Right kidney (tissue), 1 donor: ENCODE measurements around the gene TLL2.

ENCODE experiments used
- DNase-seq: peaks from one replicate; pipeline ENCODE4 v3.0.0-alpha.2; 2016

TLL2 gene

DNA sequence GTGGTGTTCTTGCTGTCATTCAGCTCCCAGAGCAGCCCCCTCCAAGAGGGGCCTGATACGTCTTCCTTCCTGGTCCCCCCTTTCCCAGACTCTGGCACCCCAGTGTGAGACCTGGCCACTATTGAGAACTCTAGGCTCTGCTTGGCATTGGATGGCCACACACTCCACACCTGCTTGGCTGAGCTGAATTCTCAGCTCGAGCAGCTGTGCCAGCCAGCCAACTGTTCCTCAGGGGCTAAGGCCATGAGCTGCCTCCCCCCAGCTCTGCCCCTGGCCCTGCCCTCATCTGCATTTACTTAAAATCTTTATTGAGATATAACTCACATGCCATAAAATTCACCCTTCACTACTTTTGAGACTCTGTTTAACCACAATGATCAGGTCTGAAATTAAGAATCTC, 6.7 kb downstream of the TLL2 start:
- no peak for DNase-seq

GRCh38 chr10:96505150-96506136, 8.3 kb downstream of the TLL2 start:
- no peak for DNase-seq

DNA sequence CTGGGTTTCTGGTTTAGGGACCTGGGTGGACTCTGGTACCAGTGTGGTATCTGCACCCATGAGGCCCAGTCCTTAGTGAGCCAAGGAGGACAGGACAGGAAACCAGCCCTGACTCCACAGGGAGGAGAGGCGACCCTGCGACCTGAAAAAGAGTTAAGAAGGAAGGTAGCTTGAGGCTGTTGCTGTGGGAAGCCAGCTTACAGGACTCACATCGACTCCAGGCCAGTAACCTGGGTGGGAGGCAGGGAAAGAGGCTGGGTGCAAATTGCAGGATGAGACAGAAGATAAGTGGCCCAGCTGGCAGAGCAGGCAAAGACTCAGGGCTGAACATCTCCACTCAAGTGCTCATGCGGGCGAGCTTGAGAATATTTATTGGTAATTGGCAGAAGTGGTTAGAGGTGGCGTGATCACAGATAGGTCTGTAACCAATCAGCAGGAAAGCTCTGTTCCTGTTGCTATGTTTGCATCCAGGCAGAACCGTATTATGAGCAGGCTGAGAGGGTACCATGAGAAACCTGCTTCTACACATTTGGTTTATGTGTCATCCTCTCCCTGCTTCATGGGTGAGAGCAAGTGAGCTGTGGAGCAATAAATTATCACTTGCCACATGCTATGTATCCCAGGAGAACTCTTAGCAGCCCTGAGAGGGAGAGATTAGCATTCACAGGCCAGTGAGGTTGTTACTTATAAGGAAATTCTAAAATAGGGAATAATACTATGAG, 11.0 kb downstream of the TLL2 start:
- DNase-seq, result no peak

DNA sequence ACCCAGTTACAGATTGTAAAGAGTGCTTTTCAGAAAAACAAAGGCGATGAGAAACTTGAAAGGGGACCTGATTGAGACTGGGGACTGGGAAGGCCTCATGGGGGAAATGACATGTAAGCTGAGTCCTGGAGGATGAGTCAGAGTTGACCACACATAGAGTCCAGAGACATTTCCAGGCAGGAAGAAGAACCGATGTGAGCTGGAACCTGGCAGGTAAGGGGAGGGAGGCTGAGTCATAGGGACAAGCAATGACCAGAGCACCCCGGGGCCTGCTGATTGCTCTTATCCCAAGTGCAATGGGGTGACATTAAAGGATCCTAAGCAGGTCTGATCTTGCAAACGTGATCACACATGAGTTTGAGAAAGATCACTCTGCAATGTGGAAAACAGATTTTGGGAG, 11.7 kb downstream of the TLL2 start:
- DNase-seq, result no peak

GRCh38 chr10:96500519-96500918, 13.2 kb downstream of the TLL2 start:
- DNase-seq, result no peak

GRCh38 chr10:96500050-96500449, 13.7 kb downstream of the TLL2 start:
- no peak for DNase-seq

DNA sequence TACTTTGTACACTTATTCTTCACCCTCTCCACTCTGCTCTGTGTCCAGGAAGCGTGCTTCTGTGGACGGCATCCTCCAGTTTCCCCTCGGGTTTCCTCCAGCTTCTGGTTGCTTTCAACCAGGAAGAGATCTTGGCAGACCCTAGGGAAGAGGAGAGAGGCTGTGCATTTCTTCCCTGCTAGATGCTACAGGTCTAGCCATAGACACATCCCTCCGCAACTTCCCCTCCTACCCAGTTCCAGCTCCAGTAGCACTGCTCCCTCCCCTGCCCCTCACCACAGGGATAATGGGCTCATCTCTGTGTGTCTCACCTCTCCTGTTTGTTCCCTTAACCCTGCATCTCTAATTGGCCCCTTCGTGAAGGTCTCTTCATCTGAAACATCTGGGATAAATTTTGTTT, 16.3 kb downstream of the TLL2 start:
- DNase-seq, result no peak

- DNase-seq, result no peak
Observed at GRCh38 chr10:96496281-96496925, 17.3 kb downstream of the TLL2 start.

DNA sequence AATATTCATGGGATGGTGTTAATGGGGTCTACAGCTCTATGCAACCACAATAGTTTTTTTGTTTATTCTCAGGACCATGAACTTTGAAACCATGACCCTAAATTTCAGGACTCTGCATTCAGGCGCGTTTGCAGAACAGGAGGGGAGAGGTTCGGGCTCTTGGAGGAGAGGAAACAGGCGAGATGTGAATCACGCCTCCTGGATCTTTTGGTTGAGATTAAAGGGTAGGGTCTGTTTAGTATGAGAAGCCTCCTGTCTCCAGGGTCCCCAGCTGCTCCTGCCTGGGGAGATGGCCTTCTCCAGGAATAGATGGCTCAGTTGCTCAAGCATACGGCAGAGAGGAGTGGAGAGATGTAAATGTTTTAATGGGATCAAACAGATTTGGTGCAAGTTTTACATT, 18.2 kb downstream of the TLL2 start:
- no peak for DNase-seq

DNA sequence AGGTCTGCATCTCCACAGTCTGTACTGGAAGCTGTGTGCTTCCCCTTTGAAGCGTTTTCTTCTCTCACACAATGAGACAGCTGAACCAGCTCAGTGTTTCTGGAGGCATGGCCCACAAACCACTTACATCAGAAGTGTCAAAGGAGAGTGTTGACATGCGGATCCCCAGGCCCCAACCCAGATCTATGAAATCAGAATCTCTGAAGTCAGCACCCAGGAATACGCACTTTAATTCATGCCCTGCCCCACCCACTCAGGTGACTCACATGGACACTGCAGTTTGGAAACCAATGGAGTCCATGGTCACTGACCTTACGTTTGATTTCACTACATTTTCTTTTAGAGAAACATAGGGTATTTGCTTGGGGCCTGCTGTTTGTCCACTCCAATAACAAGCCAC, 19.0 kb downstream of the TLL2 start:
- no peak for DNase-seq

- no peak for DNase-seq
Observed at GRCh38 chr10:96493871-96494525, 19.7 kb downstream of the TLL2 start.

DNA sequence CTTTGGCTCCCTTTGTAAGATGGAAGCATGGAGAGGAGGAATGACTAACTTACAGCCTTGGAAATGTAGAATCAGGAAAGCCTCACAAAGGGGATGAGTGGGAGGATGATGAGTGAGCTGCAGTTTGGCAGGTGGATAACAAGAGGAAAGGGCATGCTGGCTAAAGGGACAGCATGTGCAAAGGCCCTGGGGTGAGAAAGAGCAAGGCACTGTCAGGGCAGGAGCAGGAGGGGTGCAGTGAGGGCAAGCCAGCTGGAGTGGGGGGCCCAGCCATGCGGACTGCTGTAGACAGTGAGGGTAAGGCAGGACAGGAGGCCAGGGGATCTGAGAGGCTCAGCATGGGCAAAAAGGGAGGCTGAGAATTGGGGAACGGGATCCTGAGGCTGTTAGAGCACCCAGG, 20.5 kb downstream of the TLL2 start:
- DNase-seq, result no peak

GRCh38 chr10:96491303-96491702, 22.4 kb downstream of the TLL2 start:
- no peak for DNase-seq

- no peak for DNase-seq
Observed at GRCh38 chr10:96488161-96488935, 25.4 kb downstream of the TLL2 start.

DNA sequence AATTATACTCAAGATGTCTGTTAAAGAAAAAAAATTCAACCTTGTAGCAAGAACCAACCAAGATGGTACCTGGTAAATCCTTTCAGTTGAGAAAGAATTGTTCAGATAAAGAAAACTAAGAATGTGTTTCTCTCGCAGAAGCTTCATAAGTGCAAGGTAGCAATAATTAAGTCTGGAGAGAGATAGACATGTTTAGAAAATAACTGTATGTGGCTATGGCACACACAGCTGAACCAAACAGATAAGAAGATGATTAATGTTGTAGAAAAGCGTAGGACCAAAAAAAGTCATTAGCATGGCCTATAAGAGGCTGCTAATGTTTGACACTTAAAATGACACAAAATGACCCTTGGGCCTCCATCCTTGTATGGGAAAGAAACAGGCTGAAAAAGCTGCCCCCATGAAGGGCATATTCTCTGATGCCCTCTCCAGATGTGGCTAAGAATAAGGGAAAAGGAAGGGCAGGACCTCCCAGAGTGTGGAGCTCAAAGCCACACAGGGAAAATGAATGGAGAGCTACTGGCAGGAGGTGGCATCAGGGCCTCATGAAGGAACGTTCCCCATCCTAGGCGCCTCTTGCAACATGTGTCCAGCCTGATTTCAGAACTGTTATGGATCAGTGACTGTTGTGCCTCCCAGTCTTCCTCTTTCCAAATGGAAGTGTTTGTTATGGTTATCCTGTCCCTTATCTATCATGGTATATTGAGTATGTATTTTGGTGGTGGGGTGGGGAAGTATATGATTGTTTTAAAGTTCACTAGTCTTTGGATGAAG, 30.7 kb downstream of the TLL2 start:
- no peak for DNase-seq

DNA sequence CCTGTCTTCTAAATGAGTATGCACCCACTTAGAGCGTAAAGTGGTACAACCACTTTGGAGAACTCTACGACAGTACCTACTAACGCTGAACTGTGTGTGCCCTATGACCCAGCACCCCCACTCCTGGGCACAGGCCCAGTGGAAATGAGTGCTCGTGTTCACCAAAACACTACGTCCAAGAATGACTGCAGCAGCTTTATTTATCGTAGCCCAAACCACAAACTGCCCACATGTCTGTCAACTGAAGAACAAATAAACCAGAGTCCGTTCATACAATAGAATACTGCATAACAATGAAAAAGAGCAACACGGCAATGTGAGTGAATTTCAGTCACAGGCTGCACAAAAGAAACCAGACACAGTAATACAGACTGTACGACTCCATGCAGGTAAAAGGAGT, 35.4 kb downstream of the TLL2 start:
- DNase-seq, result no peak

DNA sequence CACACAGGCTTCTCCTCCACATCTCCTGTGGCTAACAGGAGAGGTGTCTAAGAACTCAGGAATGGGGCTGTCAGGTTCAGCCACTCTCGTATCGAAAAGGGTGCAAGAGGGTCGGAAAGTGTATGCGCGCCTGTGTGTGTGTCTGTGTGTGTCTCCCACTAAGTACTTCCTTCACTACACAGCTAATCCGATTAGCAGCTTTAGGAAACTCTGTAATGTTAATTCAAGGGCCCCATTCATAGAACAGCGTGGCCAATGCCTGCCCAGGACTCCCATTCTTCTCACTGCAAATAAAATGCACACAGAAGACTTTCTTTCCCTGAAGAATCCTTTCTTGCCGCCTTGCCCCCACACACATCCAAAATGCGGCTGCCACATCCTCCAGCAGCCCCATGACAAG, 39.9 kb downstream of the TLL2 start:
- no peak for DNase-seq

DNA sequence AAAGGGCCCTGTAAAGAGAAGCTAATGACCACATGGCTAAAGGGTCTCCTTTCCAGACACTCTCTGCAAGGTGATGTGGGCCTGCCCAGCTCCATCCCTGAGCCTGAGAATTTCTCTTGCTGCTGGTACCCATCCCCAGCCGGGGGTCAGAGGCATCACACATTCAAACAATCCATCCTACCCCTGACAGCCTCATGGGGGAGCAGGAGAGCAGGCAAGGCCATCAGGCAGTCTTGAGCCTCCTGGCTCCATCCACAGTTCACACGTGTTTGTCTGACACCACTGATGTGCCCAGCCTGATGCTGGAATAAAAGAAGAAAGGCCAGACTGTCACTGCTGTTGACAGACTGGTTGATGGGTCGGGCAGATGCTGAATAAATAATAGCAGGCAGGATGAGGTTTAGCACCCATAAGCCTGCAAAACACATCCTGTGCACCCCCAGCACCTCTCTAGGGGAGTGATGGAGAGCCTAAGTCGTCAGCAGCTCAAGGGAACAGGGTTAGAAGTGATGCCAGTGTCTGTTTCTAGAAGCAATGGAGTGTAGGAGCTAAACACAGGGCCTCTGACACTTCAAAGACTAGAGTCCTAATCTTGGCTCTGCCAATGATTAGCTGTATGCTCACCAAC, 43.5 kb downstream of the TLL2 start:
- no peak for DNase-seq

DNA sequence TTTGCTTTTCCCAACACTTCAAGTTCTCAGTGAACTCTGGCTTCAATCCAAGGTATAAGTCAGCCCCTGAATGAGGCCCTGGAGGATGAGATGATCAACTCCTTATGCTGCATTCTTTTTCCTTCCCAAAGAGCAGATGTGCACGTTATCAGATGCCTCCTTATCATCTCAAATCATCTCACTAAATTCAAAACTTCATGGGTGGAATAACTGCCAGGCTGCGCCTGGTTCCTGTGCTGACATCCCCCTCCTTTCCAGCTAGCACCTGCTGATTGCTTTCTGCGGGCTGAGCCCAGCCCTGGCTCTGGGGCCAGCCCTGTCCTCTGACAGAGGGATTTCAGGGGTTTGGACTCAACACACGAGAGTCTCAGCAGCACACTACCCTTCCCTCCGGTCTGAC, 44.9 kb downstream of the TLL2 start:
- no peak for DNase-seq

DNA sequence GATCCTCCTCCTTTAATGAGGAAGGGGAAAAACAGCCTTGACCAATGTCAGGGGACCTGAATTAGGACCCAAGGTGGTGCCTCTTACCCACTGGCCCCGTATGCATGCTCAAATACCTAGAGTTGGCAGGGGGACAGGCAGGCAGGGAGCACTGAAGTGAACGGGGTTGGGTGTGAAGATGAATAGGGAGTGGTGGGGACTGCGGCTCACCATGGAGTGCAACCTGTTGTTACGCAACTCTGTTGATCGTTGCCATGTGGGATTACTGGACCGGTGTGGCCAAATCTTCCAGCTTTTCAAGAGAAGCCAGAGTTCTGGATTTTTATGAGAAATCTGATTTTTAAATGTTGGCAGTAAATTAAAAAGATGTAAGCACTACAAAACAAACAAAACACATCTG, 48.1 kb downstream of the TLL2 start:
- no peak for DNase-seq

DNA sequence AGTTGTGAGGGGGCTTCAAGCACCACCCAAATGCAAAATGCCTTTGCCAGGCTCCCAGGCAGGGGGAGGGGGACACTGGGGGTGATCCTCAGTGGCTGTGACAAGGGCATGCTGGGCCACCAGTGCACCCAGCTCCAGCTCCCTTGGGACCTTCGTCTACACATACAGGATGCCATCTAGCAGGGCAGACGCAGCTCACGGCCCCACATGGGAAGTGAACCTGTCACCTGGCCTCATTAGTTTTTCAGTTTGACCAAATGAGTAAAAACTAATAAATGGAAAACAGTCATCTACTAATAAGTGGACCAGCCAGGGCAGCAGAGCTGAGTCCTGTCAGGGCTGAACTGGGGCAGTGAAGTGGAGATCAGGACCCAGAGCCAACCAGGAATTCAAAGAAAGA, 50.2 kb downstream of the TLL2 start:
- no peak for DNase-seq
